H9 (cell line): ENCODE results near the gene LIN9. TPM values are rescaled to one million over a fixed set of nuclear protein-coding genes. Genes with fewer than 3 reads are reported as not detected.

ENCODE experiments used
- DNase-seq: peaks from one replicate; pipeline ENCODE4 v3.0.0-alpha.2; 2017
- H2AFZ ChIP-seq: one replicate; pipeline ENCODE4 v1.6.1; 2013; ENCODE audit warnings: mild to moderate bottlenecking, low read length, control low read depth, moderate library complexity
- H2AK5ac ChIP-seq: 2 replicates; pipeline ENCODE4 v1.6.1; 2013; ENCODE audit warnings: low read length, control low read depth, mixed read lengths; ENCODE audit not compliant: insufficient read length
- H2BK120ac ChIP-seq: one replicate; pipeline ENCODE4 v1.6.1; 2013; ENCODE audit warnings: low read depth, mild to moderate bottlenecking, low read length, control low read depth, inconsistent platforms; ENCODE audit not compliant: poor library complexity, severe bottlenecking
- H2BK12ac ChIP-seq: 2 replicates; pipeline ENCODE4 v1.6.1; 2013; ENCODE audit warnings: low read length, control low read depth, mixed read lengths, low read depth; ENCODE audit not compliant: insufficient read length
- H2BK15ac ChIP-seq: 2 replicates; pipeline ENCODE4 v1.6.1; 2013; ENCODE audit warnings: low read depth, low read length, control low read depth
- H2BK20ac ChIP-seq: one replicate; pipeline ENCODE4 v1.6.1; 2013; ENCODE audit warnings: low read depth, mild to moderate bottlenecking, low read length, control low read depth, inconsistent platforms; ENCODE audit not compliant: poor library complexity, severe bottlenecking
- H2BK5ac ChIP-seq: 2 replicates; pipeline ENCODE4 v1.6.1; 2013; ENCODE audit warnings: low read length, control low read depth, mixed read lengths; ENCODE audit not compliant: insufficient read length
- H3K14ac ChIP-seq: 2 replicates; pipeline ENCODE4 v1.6.1; 2013; ENCODE audit warnings: low read length, control low read depth; ENCODE audit not compliant: insufficient read depth
- H3K18ac ChIP-seq: 2 replicates; pipeline ENCODE4 v1.6.1; 2013; ENCODE audit warnings: low read depth, mild to moderate bottlenecking, mixed read lengths, low read length, control low read depth; ENCODE audit not compliant: insufficient read length
- H3K23ac ChIP-seq: 2 replicates; pipeline ENCODE4 v1.6.1; 2013; ENCODE audit warnings: low read length, control low read depth, mixed read lengths, low read depth; ENCODE audit not compliant: insufficient read length
- H3K23me2 ChIP-seq: 2 replicates; pipeline ENCODE4 v1.6.1; 2013; ENCODE audit warnings: low read depth, mild to moderate bottlenecking, mixed read lengths, low read length, control low read depth; ENCODE audit not compliant: insufficient read length, poor library complexity, severe bottlenecking
- H3K27ac ChIP-seq: 2 replicates; pipeline ENCODE4 v1.5.1; 2013; ENCODE audit warnings: low read length, control low read depth, mixed read lengths, low read depth; ENCODE audit not compliant: insufficient read length
- H3K27me3 ChIP-seq: 2 replicates; pipeline ENCODE4 v1.6.1; 2013; ENCODE audit warnings: low read length, control low read depth, inconsistent platforms; ENCODE audit not compliant: insufficient read depth
- H3K4ac ChIP-seq: 2 replicates; pipeline ENCODE4 v1.6.1; 2013; ENCODE audit warnings: low read depth, mild to moderate bottlenecking, control low read depth, inconsistent platforms, low read length, moderate library complexity
- H3K4me1 ChIP-seq: 2 replicates; pipeline ENCODE4 v1.6.1; 2013; ENCODE audit warnings: low read length, control low read depth, inconsistent platforms; ENCODE audit not compliant: insufficient read depth
- H3K4me2 ChIP-seq: 2 replicates; pipeline ENCODE4 v1.6.1; 2013; ENCODE audit warnings: low read length, control low read depth, mixed read lengths; ENCODE audit not compliant: insufficient read length, insufficient read depth
- H3K56ac ChIP-seq: 2 replicates; pipeline ENCODE4 v1.6.1; 2013; ENCODE audit warnings: low read depth, mild to moderate bottlenecking, mixed read lengths, low read length, control low read depth; ENCODE audit not compliant: insufficient read length
- H3K79me1 ChIP-seq: 2 replicates; pipeline ENCODE4 v1.6.1; 2013; ENCODE audit warnings: low read depth, mild to moderate bottlenecking, moderate library complexity, low read length, control low read depth, inconsistent platforms; ENCODE audit not compliant: insufficient read depth, poor library complexity, severe bottlenecking
- H3K79me2 ChIP-seq: 2 replicates; pipeline ENCODE4 v1.6.1; 2013; ENCODE audit warnings: low read length, control low read depth, inconsistent platforms; ENCODE audit not compliant: insufficient read depth
- H3K9ac ChIP-seq: 2 replicates; pipeline ENCODE4 v1.6.1; 2013; ENCODE audit warnings: low read length, control low read depth, mixed read lengths; ENCODE audit not compliant: insufficient read length; ENCODE audit errors: extremely low read depth
- H3K9me3 ChIP-seq: one replicate; pipeline ENCODE4 v1.6.1; 2013; ENCODE audit warnings: low read depth, low read length, inconsistent platforms; ENCODE audit not compliant: control insufficient read depth
- H3T11ph ChIP-seq: one replicate; pipeline ENCODE4 v1.6.1; 2013; ENCODE audit warnings: mild to moderate bottlenecking, low read length, control low read depth, inconsistent platforms
- H4K20me1 ChIP-seq: one replicate; pipeline ENCODE4 v1.6.1; 2013; ENCODE audit not compliant: control insufficient read depth, insufficient read length, insufficient read depth
- H4K5ac ChIP-seq: 2 replicates; pipeline ENCODE4 v1.6.1; 2013; ENCODE audit warnings: low read depth, mild to moderate bottlenecking, mixed read lengths, low read length, control low read depth; ENCODE audit not compliant: insufficient read length
- H4K8ac ChIP-seq: replicated peaks from 2 replicates; pipeline ENCODE4 v1.6.1; 2013; ENCODE audit warnings: low read length, control low read depth, mixed read lengths, low read depth; ENCODE audit not compliant: insufficient read length
- H4K91ac ChIP-seq: 2 replicates; pipeline ENCODE4 v1.6.1; 2013; ENCODE audit warnings: low read depth, mild to moderate bottlenecking, moderate library complexity, mixed read lengths, low read length, control low read depth; ENCODE audit not compliant: insufficient read length
- H3K27ac Mint-ChIP-seq, 3 experiments: 2 replicates in 2 of 3; 3 replicates in 1 of 3; pipeline ENCODE4 v1.8.0; 2020 to 2021; ENCODE audit warnings: mixed read lengths in 3 of 3, mild to moderate bottlenecking in 1 of 3, moderate library complexity in 1 of 3
- H3K27me3 Mint-ChIP-seq: 2 replicates; pipeline ENCODE4 v1.8.0; 2021; ENCODE audit warnings: low read depth, mild to moderate bottlenecking, moderate library complexity, mixed read lengths
- H3K36me3 Mint-ChIP-seq, 3 experiments: 2 replicates in 2 of 3; 3 replicates in 1 of 3; pipeline ENCODE4 v1.8.0; 2020 to 2021; ENCODE audit warnings: low read depth in 3 of 3, mixed read lengths in 3 of 3; ENCODE audit not compliant: insufficient read depth in 1 of 3
- H3K4me1 Mint-ChIP-seq, 2 experiments: 2 replicates each; pipeline ENCODE4 v1.8.0; 2020; ENCODE audit warnings: mixed read lengths in 2 of 2
- H3K4me3 Mint-ChIP-seq, 2 experiments: 2 replicates in 1 of 2; 3 replicates in 1 of 2; pipeline ENCODE4 v1.8.0; 2020 to 2021; ENCODE audit warnings: mild to moderate bottlenecking in 2 of 2, mixed read lengths in 2 of 2, moderate library complexity in 1 of 2
- H3K9me3 Mint-ChIP-seq, 2 experiments: 2 replicates in 1 of 2; 3 replicates in 1 of 2; pipeline ENCODE4 v1.8.0; 2020; ENCODE audit warnings: mild to moderate bottlenecking in 2 of 2, mixed read lengths in 2 of 2, moderate library complexity in 1 of 2
- CTCF ChIP-seq: fragments of 200-600 bp; sonication (generic); conservative IDR thresholded peaks from 3 replicates; pipeline ENCODE4 v1.8.0; 2021; ENCODE audit warnings: antibody characterized with exemption, mild to moderate bottlenecking
- WGBS: extraction: QIAGEN DNeasy Blood & Tissue Kit; methylation state at CpG from one replicate; pipeline ENCODE4 v1.1.7; 2013; ENCODE audit warnings: missing lambda C conversion rate, low lambda C conversion rate, mixed read lengths; ENCODE audit not compliant: insufficient read length; ENCODE audit errors: extremely low coverage; 5-methylcytosine and 5-hydroxymethylcytosine counted together
- total RNA-seq: library from RNA; stranded (reverse); gene quantifications from 2 replicates; pipeline ENCODE4 v1.2.1, GENCODE V29; 2021

LIN9 gene
- total RNA-seq, 1 experiment from 2014 or later, result 9.5 TPM

- no CpG with 5 or more reads among the region's 2 CpGs for WGBS
- Mint-ChIP-seq H3K4me3 (no peak overlapping the region), H3K4me1 (no peaks in the 10 kb centered on the region), H3K27me3 (no peaks in the 10 kb centered on the region), H3K36me3 (peaks cover 22 to 57% (median 49%) of the 10 kb centered on the region in 3 experiments; a peak in 6 of 7 replicates), H3K9me3 (no peaks in the 10 kb centered on the region), H3K27ac (no peak overlapping the region)
- Histone ChIP-seq H3K9ac (no peak overlapping the region), H3K9me3 (no peaks in the 10 kb centered on the region), H3K79me2 (no peaks in the 10 kb centered on the region), H2BK20ac (no peak overlapping the region), H2AK5ac (no peak overlapping the region), H2BK12ac (no peak overlapping the region), H4K20me1 (no peaks in the 10 kb centered on the region), H3K27ac (no peak overlapping the region), H2AFZ (no peak overlapping the region), H4K91ac (no peak overlapping the region), H3K4me1 (no peaks in the 10 kb centered on the region), H3K27me3 (no peaks in the 10 kb centered on the region), H3K56ac (no peak overlapping the region), H3K79me1 (no peaks in the 10 kb centered on the region), H3K4ac (no peak overlapping the region), H3K23me2 (no peaks in the 10 kb centered on the region), H3K18ac (no peak overlapping the region), H2BK5ac (no peak overlapping the region), H3K4me2 (no peak overlapping the region), H3K14ac (no peak overlapping the region), H4K5ac (no peak overlapping the region), H3T11ph (no peak overlapping the region), H3K23ac (no peak overlapping the region), H2BK15ac (no peak overlapping the region), H4K8ac (no peak overlapping the region), H2BK120ac (no peak overlapping the region)
- no peak for TF ChIP-seq CTCF
- no peak for DNase-seq
Observed at GRCh38 chr1:226292874-226293552, 16.0 kb downstream of the LIN9 start.
